A549 (cell line): ENCODE measurements around the gene ZNF860. TPM values are rescaled to one million over a fixed set of nuclear protein-coding genes. Genes with fewer than 3 reads are reported as not detected.

Experiments used
- ATAC-seq, 2 experiments: fragments of 200-7000 bp in 1 of 2; fragments of >200 bp in 1 of 2; cut with Nextera tagmentation in 1 of 2; cut with Tn5 transposase in 1 of 2; 3 replicates each; pipeline versions ENCODE4 v1.8.0 to v1.9.1; 2018 to 2020; ENCODE audit warnings: mild to moderate bottlenecking in 1 of 2, moderate library complexity in 1 of 2
- CTCF ChIA-PET: fragments of 300-600 bp; sonication (Branson Sonifier 250); formaldehyde crosslinking; extraction: SDS; loops from one replicate; lab custom pipeline; 2021; ENCODE audit warnings: antibody characterized with exemption, inconsistent platforms; lab: Yijun Ruan, JAX
- POLR2A ChIA-PET: fragments of 350-600 bp; formaldehyde crosslinking; extraction: SDS; loops from one replicate; lab custom pipeline; 2021; ENCODE audit warnings: antibody characterized with exemption, inconsistent platforms; lab: Yijun Ruan, JAX
- DNase-seq, 2 experiments: peaks; one replicate each; pipeline versions ENCODE4 v3.0.0 to v3.0.0-alpha.2; 2011 to 2016; ENCODE audit warnings: low read depth in 1 of 2, low spot score in 1 of 2
- FAIRE-seq: peaks from 2 replicates; lab custom pipeline; 2011; peaks lifted over from hg19 to GRCh38; lab: Jason Lieb, UNC
- H3K27ac ChIP-seq, 2 experiments: fragments of >200 bp; sonication (Bioruptor Twin); formaldehyde crosslinking; 3 replicates each; pipeline ENCODE4 v1.5.1; 2016 to 2017
- H3K4me1 ChIP-seq: fragments of >200 bp; sonication (Bioruptor Twin); formaldehyde crosslinking; 3 replicates; pipeline ENCODE4 v1.6.1; 2016
- H3K4me2 ChIP-seq: fragments of >200 bp; sonication (Bioruptor Twin); formaldehyde crosslinking; 3 replicates; pipeline ENCODE4 v1.6.1; 2016
- H3K4me3 ChIP-seq: fragments of >200 bp; sonication (Bioruptor Twin); formaldehyde crosslinking; 3 replicates; pipeline ENCODE4 v1.5.1; 2016
- H3K9me3 ChIP-seq: fragments of >200 bp; sonication (Bioruptor Twin); formaldehyde crosslinking; 3 replicates; pipeline ENCODE4 v1.6.1; 2016
- BCL3 ChIP-seq: fragments of >200 bp; sonication (Bioruptor Twin); formaldehyde crosslinking; IDR thresholded peaks from 3 replicates; pipeline ENCODE4 v1.6.1; 2016
- CBX8 ChIP-seq: fragments of 200-600 bp; sonication (generic); IDR thresholded peaks from 2 replicates; pipeline ENCODE4 v1.6.1; 2016
- CEBPB ChIP-seq, 2 experiments: fragments of >200 bp in 1 of 2; sonication (Bioruptor Twin) in 1 of 2; formaldehyde crosslinking in 1 of 2; IDR thresholded peaks; 2 replicates each; pipeline ENCODE4 v1.6.1; 2012 to 2016
- CTCF ChIP-seq: fragments of >200 bp; sonication (Bioruptor Twin); formaldehyde crosslinking; IDR thresholded peaks from 3 replicates; pipeline ENCODE4 v1.5.1; 2016
- EHF ChIP-seq: fragments of 250-450 bp; sonication (Bioruptor Pico); IDR thresholded peaks from 2 replicates; pipeline ENCODE4 v1.5.0; 2020; ENCODE audit warnings: mild to moderate bottlenecking
- EHMT2 ChIP-seq: fragments of 200-600 bp; sonication (generic); IDR thresholded peaks from 2 replicates; pipeline ENCODE4 v1.6.1; 2016; ENCODE audit warnings: antibody characterized with exemption, low read depth, mild to moderate bottlenecking, moderate library complexity
- ELK1 ChIP-seq: fragments of 150-350 bp; IDR thresholded peaks from 2 replicates; pipeline ENCODE4 v1.6.1; 2014; ENCODE audit warnings: low read depth, mild to moderate bottlenecking, low read length
- ESRRA ChIP-seq: fragments of 150-350 bp; IDR thresholded peaks from 2 replicates; pipeline ENCODE4 v1.6.1; 2014; ENCODE audit warnings: mild to moderate bottlenecking, low read length, borderline replicate concordance
- HES2 ChIP-seq: fragments of >200 bp; sonication (Bioruptor Twin); formaldehyde crosslinking; IDR thresholded peaks from 2 replicates; pipeline ENCODE4 v1.6.1; 2016
- HEYL ChIP-seq: fragments of 250-450 bp; sonication (Bioruptor Pico); IDR thresholded peaks from 2 replicates; pipeline ENCODE4 v1.8.0; 2021; ENCODE audit warnings: mild to moderate bottlenecking, moderate library complexity
- HMGXB4 ChIP-seq: fragments of 250-450 bp; sonication (Bioruptor Pico); IDR thresholded peaks from 2 replicates; pipeline ENCODE4 v1.5.0; 2021; ENCODE audit warnings: mild to moderate bottlenecking, moderate library complexity, borderline replicate concordance
- HOXB5 ChIP-seq: fragments of 250-450 bp; sonication (Bioruptor Pico); IDR thresholded peaks from 2 replicates; pipeline ENCODE4 v1.5.0; 2020; ENCODE audit warnings: mild to moderate bottlenecking, moderate library complexity
- JUNB ChIP-seq: fragments of >200 bp; sonication (Bioruptor Twin); formaldehyde crosslinking; IDR thresholded peaks from 2 replicates; pipeline ENCODE4 v1.6.1; 2016
- KDM5A ChIP-seq: fragments of 200-600 bp; sonication (generic); IDR thresholded peaks from 2 replicates; pipeline ENCODE4 v1.6.1; 2016; ENCODE audit warnings: antibody characterized with exemption, mild to moderate bottlenecking
- MYC ChIP-seq: IDR thresholded peaks from 2 replicates; pipeline ENCODE4 v1.6.1; 2012; ENCODE audit warnings: mild to moderate bottlenecking, inconsistent platforms, low read length, improper control_type of control experiment, borderline replicate concordance
- NPAS2 ChIP-seq: fragments of 250-450 bp; sonication (Bioruptor Pico); IDR thresholded peaks from 2 replicates; pipeline ENCODE4 v1.8.0; 2022; ENCODE audit warnings: mild to moderate bottlenecking, moderate library complexity, borderline replicate concordance
- RAD21 ChIP-seq, 2 experiments: fragments of >200 bp in 1 of 2; sonication (Bioruptor Twin) in 1 of 2; formaldehyde crosslinking in 1 of 2; IDR thresholded peaks in 1 of 2; conservative IDR thresholded peaks in 1 of 2; 2 replicates in 1 of 2; 3 replicates in 1 of 2; pipeline ENCODE4 v1.6.1; 2012 to 2018; ENCODE audit warnings: inconsistent platforms in 1 of 2
- RARB ChIP-seq: fragments of 250-450 bp; sonication (Bioruptor Pico); IDR thresholded peaks from 2 replicates; pipeline ENCODE4 v1.8.0; 2021; ENCODE audit warnings: mild to moderate bottlenecking, moderate library complexity
- RCOR1 ChIP-seq: fragments of 150-350 bp; IDR thresholded peaks from 2 replicates; pipeline ENCODE4 v1.6.1; 2014; ENCODE audit warnings: antibody characterized with exemption, low read length, low read depth
- RFX5 ChIP-seq: fragments of 450-650 bp; IDR thresholded peaks from 2 replicates; pipeline ENCODE4 v1.7.1; 2014; ENCODE audit warnings: antibody characterized with exemption, mild to moderate bottlenecking, moderate library complexity
- RNF2 ChIP-seq: fragments of 200-600 bp; sonication (generic); IDR thresholded peaks from 2 replicates; pipeline ENCODE4 v1.6.1; 2016; ENCODE audit warnings: low read depth, mild to moderate bottlenecking, antibody characterized with exemption, moderate library complexity, borderline replicate concordance
- SREBF2 ChIP-seq: fragments of 450-650 bp; IDR thresholded peaks from 2 replicates; pipeline ENCODE4 v1.6.1; 2014; ENCODE audit warnings: mild to moderate bottlenecking, moderate library complexity
- USF2 ChIP-seq: fragments of 450-650 bp; IDR thresholded peaks from 2 replicates; pipeline ENCODE4 v1.6.1; 2014; ENCODE audit warnings: antibody characterized with exemption
- ZC3H11A ChIP-seq: fragments of 450-650 bp; IDR thresholded peaks from 2 replicates; pipeline ENCODE4 v1.6.1; 2014; ENCODE audit warnings: antibody characterized with exemption, mild to moderate bottlenecking
- WGBS: methylation state at CpG from one replicate; pipeline ENCODE4 v1.1.6; 2017; ENCODE audit errors: missing lambda C conversion rate; 5-methylcytosine and 5-hydroxymethylcytosine counted together
- polyA plus RNA-seq, 4 experiments: library from polyadenylated mRNA; depleted of rRNA in 3 of 4; stranded (reverse); fragments of >200 nt; fragmentation: RNase III in 1 of 4; extraction: RNeasy Plus Mini Kit Qiagen cat#74134 plus additional on column Dnase treatment in 1 of 4; gene quantifications; 2 replicates in 3 of 4; 3 replicates in 1 of 4; pipeline ENCODE4 v1.2.3, GENCODE V29; 2011 to 2017

Gene ZNF860
- polyA plus RNA-seq, 2 of the 4 experiments (the other 2 are of a cell fraction), result 1.3 to 2.4 TPM

- no peak overlapping the region for H3K4me3 ChIP-seq
- ChIA-PET POLR2A (no interaction called here), CTCF (interaction anchor here (0.5 kb wide), 1 partner anchor 174 kb away, joined by 3 read pairs; no protein-coding TSS in a partner anchor)
- TF ChIP-seq RARB (no peak), RAD21 (conservative IDR thresholded peaks at IDR 0.05 in 1 of 2, IDR thresholded peaks at IDR 0.05 in 1 of 2) (no peak), ELK1 (no peak), ZC3H11A (no peak), RCOR1 (no peak), CBX8 (no peak), EHMT2 (no peak), HMGXB4 (no peak)
- DNase-seq (no peak), ATAC-seq (no peak), FAIRE-seq (no peak)
- H3K27ac ChIP-seq, result no peak overlapping the region
- no peaks in the 10 kb centered on the region for H3K9me3 ChIP-seq
- H3K4me2 ChIP-seq, result no peak overlapping the region
- WGBS, result 85% methylated on average over 2 of the region's 2 CpGs
- peaks cover 28% of the 10 kb centered on the region for H3K4me1 ChIP-seq
These were observed 5.2 kb upstream of the ZNF860 start for GRCh38 chr3:31976302-31976701.

- TF ChIP-seq EHF (no peak), RNF2 (no peak), RFX5 (no peak), CTCF (no peak), HES2 (no peak), KDM5A (no peak), BCL3 (no peak), ESRRA (no peak), JUNB (no peak), SREBF2 (no peak), HOXB5 (CRISPR knock-in tag) (no peak), CEBPB (IDR thresholded peaks at IDR 0.05) (no peak), USF2 (no peak), HEYL (CRISPR knock-in tag) (no peak), MYC (no peak), NPAS2 (CRISPR knock-in tag) (no peak)
- ATAC-seq (no peak), FAIRE-seq (no peak), DNase-seq (no peak)
- peaks cover 28% of the 10 kb centered on the region for H3K4me1 ChIP-seq
- POLR2A ChIA-PET, result no interaction called here
- H3K9me3 ChIP-seq, result no peaks in the 10 kb centered on the region
- no peak overlapping the region for H3K4me3 ChIP-seq
- WGBS, result 59% methylated on average over 2 of the region's 2 CpGs
- H3K27ac ChIP-seq, result no peak overlapping the region
- CTCF ChIA-PET, result no interaction called here
- H3K4me2 ChIP-seq, result peak overlapping the region; percentile 6; the same call in 2 of the 3 replicates
These were observed 3.8 kb upstream of the ZNF860 start for GRCh38 chr3:31977736-31978135.
